GM19455 (cell line): ENCODE measurements around the gene ST8SIA2.

Experiments
- ATAC-seq: cut with Tn5 transposase; IDR thresholded peaks from one replicate; pipeline ENCODE4 v1.9.1; 2021; ENCODE audit not compliant: unreplicated experiment

The ST8SIA2 gene

DNA sequence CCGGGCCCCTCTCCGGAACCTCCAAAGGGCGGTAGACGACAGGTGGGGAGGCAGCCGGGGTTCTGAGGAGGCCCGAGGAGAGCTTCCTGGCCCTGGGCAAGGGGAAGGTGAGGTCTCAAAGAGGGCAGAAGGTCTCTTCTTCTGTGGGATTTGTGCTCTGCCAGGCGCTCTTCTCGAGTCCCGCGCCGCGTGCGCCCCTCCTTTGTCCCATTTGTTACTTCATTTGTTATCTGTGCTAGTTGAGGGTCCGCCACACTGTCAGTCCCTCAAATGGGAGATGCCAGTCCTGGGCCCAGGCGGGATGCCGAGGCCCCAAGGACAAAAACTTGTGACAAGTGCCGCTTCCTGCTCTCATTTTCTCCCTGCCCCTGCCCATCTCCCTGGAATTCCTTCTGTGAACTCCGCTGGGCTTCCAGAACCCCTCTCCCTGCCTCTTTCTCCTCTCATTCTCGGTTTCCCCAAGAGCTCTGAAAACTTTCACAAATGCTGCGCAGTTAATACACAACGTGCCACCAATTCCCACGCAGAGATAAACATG lies 1.5 kb downstream of the ST8SIA2 start:
- ATAC-seq, result no peak

DNA sequence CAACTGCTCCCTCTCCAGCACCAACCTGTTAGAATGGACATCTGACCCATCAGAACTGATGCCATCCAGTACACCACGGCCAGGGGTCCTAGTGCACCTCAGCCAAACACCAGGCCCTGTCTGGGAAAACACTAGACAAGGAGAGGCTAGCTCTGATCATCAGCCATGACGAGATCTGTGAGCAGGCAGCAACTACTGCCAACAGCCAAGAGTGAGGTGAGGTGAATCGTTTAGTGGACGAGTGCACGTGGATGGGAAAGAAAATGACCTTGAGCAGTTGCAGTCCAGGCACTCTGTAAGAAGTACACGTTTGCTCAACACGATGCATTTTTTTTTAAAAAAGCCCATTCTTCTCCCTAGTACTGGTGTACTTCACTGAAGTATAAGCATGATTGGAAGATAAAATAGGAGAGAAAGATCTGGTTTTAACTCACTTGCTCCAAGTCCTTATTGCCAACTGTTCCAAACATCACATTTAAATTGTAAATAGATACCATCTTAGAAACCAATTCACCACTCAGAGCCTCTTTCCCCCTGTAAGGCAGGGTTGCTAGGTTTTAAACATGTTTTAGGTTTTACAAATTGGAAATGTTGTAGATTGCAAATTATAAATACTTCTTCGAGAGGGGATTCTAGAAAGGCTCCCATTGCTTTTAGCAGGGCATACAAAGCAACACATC lies 5.7 kb downstream of the ST8SIA2 start:
- ATAC-seq, result no peak

DNA sequence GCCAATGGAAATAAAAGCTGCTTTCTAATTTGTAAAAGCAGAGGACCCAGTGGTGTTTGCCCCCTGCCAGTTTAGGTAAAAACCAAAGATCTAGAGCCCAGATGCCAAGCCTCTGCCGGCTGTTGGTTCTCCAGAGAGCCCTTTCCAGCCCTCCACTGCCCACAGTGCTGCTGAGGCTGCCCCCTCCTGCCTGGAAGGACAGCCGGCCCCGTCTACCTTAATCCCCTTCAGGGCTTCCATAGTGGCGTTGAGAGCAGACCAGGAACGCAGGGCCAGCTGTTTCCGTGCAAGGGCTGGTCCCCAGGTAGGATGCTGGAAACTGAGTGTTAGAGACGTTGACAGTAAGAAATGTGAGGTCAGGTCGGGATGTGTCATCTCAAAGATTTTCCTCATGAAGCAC lies 6.9 kb downstream of the ST8SIA2 start:
- ATAC-seq, result no peak

DNA sequence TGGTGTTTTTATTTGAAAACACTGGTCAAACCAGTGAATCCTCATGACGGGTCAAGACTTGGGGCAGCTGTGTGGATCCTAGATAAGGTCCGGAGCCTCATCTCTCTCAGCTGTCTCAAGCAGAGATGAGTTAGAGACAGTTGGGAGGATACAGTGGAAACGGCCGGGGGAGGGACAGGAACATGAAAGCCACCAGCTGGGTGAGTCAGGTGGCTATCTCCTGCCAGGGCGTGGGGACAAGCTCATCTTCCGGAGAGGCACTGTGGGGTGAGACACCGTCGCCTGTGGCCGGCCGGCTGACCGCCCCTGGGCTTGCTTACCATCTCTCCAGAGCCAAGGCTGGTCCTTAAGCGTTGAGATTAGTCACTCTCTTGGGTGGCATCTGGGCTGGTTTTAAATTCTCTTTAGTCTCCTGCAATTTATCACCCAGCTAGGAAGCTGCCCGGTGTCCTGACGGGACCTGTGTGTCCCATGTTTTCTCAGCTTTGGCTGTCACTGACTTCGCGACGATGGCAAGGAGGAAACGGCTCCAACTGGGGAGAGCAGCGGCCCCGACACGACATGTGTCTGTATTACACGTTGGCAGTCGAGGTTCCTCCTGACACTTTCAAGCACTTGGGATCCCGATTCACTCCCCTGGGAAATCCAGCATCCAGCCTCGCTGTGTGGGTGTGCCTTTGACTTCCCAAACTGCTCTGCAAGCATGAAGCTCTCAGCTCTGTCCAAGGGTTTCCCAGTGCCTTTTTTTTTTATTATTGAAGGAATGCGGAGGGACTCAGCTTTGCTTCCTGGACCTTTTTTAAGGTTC lies 7.5 kb downstream of the ST8SIA2 start:
- ATAC-seq, result no peak

DNA sequence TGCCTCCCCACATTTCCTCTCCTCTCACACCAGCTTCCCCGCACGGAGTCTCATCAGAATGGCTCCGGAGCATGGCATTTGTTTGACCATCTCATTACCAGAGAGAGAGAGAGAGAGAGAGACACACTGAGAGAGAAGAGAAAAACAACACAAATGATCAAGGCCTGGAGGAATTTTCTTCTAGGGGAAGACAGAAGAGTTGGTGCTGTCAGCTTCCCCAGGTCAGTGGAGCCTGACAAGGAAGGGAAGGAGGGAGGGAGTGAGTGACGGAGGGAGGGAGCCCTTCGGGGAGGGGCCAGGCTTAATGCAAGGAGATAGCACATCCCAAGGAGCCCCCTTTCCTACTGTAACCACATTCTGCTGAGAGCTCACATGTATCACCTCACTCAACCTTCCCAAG lies 9.1 kb downstream of the ST8SIA2 start:
- no peak for ATAC-seq

DNA sequence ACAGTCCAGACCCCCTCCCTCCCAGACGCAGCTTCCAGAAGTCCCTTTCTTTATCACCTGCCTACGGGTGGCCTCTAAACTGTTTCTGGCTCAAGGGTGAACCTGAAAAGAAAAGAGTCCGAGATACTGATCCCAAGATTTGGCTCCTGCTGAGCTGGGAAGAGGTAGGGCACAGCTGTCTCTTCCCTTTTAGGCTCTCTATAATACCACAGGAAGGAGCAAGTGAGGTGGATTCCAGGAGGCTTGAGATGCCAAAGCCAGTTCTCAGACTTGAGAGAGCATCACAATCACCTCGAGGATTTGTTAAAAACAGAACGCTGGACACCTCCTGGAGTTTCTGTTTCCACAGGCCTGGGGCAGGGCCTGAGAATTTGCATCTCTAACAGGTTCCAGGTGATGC lies 12.3 kb downstream of the ST8SIA2 start:
- ATAC-seq, result no peak

DNA sequence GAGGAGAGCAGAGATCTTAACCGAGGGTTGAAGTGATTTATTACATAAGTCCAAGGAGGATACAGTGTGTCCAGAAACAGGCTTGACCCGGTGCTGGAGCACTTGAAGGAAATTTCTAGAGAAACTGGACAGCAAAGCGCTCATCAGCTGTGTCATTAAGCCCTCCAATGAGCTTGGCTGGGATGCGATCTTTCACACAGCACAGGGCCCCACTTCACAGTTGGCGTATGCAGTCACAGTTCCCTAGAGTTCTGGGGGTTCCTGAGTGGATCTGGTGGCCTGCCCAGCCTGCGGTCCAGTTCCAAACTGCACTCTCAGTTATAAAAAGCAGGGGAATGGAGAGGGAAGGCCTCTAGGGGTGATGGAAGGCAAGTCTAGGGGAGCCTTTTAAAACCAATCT lies 13.6 kb downstream of the ST8SIA2 start:
- ATAC-seq, result no peak

DNA sequence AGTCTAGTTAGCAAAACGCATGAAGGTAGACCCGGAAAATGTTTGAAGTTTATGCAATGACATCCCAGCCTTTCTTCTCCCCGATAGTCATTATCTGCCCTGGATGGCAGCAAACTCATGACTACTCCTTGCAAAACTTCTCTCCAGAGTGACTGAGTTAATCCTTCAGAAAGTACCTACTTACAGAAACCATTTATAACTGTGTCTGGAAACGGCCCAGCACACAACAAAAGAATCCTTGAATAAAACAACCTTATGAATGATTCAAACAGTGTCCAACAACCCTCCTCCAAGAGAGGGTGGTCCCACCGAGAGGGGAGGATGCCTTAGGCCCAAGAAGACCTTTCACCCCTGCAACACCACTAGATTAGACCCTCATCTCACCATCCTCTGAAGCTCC lies 14.2 kb downstream of the ST8SIA2 start:
- ATAC-seq, result no peak

DNA sequence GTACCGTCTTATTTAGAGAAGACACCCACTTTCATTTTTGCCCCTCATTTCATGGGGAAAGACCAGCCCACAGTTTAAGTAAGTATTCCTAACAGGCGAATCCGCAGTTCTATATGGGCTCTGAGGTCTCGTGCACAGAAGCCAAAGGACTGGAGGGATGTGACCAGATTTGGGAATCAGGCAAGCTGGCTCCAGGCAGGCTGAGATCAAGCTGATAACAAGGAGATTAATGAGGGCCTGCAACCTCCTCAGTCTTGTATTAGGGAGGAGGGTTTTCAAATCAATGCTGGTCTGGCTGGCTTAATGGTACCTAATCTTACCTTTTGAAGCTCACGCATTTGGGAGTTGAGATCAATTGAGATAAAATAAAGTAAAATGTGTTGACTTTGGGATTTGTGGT lies 15.3 kb downstream of the ST8SIA2 start:
- no peak for ATAC-seq

DNA sequence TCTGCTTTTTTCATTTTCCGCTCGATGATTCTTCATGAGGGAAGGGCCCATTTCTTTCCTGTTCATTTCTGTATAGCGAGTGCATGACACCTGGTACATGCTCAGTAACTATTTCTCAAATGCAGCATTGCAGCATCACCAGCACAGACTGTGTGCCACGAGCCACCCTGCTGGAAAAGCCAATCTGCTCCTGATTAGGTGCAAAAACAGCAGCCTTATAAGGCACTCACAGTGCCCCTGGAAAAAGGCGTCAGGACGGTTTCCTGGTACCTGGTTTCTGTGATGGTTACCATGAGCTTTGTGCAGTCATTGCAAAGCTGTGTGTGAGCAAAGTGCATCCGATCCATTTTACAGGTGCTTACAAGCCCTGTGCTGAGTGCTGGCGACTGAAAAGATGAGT lies 15.8 kb downstream of the ST8SIA2 start:
- ATAC-seq, result no peak

DNA sequence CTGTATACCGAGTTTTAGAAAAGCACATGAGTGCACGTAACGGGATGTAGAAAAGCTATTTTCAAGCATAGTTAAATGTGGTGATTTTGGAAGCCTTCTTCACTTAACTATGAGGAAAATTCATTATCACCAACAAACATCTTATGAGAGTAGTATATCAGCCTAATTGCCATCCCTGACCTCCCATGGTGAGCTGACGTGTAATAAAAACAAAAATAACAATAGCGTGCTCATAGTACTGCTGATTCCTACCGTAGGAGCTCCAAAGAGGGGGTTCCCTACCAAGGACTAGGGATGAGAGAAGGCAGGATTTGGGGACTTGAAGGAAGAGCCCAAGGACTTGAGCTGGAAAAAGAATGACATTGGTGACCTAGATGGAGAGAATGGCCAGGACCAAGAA lies 16.9 kb downstream of the ST8SIA2 start:
- ATAC-seq, result no peak

DNA sequence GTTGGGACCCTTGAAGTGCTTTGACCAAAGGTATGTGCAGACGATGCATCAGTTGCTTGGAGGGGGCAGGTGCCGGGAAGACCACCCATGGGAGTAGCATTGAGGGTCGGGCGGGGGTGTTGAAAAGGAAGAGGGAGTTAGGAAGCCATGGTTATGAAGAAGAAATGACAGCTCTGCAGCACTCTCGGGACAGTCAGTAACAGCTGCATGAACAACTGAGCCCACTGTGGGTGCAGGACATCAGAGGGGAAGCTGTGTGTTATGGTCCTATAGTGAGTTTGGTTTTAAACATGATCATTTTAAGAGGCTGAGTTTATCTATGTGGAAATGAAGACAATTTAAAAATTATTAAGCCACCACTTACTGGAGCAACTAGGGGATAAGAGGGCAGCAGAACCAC lies 17.6 kb downstream of the ST8SIA2 start:
- no peak for ATAC-seq

DNA sequence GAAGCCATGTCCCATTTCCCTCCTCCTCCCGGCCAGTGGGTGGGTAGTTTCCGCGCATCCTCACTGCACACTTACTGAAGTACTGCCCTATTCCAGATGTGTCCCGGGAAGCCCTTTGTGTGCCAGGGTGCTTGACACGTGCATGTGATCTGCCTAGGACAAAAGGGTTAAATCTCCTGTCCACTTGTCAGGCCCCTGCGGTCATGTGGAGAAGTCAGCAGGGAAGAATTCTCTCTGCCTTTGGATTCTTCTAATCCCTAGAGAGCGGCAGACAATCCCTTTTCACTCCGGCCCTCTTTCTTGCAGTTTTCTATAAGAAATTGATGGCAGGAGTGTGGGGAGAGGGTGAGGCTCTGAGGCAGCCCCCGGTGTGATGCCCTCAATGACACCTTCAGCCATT lies 19.8 kb downstream of the ST8SIA2 start:
- ATAC-seq, result no peak

DNA sequence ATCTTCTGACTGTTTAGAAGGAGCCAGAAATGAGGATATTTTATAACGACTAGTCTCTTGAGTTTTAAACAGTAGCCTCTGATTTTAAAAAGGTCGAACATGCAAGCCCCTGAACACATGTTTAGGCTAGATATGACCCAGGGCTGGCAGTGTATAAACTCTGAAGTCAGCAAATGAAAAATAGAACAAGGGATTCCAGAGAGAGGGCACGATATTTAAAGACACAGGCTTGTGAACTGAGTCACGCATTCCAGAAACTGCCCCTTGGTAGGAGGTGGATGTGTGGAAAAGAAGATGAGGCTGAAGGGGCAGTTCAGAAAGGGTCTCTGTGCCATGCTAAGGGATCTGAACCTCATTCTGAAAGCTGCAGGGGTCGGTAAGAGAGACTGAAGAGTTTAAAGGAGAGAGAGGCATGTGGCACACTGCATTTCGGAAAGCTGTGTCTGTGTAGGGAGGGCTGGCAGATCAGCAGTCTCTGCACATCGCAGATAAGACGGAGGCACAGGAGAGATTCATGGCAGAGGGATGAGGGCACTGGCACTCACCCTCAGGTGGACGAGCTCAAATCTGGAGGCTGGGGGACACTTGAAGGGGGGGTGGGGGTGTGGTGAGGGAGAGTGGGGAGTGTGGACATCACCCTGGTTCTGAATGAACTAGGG lies 22.1 kb downstream of the ST8SIA2 start:
- ATAC-seq, result no peak

DNA sequence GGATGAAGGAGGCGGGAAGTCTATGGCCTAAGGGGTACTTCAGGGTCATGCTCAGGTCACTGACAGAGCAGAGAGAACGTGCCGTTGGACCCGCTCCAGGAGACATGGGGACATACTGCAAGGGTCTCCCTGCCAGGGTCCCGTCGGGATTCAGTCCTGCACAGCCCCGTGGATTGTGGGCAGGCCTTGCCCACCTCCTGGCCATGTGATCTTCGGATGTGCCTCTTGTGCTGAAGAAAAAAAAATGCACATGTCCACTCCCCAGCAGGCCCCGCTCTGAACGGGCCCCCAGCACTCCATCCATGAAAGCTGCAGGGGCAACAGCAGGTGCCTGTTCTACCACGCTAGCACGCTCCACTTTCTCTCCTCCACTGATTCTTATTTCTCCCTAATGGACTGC lies 22.9 kb downstream of the ST8SIA2 start:
- ATAC-seq, result no peak

DNA sequence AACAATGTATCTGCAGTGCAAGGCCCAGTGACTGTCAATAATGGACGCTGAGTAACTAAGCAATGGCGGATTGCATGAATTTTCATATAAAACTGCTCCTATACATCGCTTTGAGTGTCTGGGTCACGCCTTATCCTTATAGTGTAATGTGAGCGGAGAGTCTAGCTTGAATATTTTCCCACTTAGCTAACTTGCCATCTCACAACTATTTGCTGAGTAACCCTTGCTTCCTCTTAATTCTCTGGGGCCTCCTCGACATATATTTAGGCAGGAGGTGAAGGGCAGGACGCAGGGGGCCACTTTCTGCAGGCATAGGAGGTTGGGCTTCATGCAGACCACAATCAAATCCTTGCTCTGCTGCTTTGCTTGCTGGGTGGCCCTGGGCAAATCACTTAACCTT lies 24.0 kb downstream of the ST8SIA2 start:
- no peak for ATAC-seq

DNA sequence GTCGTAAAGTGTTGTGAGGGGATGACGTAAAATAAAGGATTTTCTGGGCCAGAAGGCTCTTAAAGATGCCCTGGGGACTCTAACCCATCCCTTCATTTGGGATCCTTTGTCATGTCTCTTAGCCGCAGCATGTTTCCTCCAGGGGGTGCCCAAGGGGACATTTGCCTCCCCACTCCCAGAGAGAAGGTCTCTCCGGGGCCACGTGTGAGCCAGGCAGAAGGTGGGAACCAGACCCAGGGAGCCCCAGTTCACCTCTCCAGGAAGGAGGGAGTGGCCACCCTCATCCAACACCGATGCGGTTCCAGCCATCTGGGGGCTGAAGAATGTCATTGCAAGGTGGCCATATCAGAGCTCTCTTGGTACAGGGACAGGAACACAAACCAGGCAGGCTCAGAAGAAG lies 25.2 kb downstream of the ST8SIA2 start:
- no peak for ATAC-seq

DNA sequence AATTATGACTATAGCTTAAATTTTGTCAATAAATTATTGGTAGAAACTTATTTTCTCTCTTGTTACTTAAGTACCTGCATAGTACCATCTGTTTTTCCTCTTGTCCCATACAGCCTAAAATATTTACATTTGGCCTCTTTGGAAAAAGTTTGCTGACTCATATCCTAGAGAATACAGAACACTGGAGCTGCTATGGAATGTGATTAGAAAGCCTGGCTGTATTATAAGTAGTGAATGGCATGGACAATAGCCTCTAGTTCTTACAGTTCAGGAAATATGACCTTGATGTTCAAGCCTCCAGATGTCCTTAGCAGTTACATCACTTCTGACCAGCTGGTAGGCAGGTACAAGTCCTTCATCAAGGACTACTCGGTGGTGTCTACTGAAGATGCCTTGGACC lies 28.3 kb downstream of the ST8SIA2 start:
- no peak for ATAC-seq

DNA sequence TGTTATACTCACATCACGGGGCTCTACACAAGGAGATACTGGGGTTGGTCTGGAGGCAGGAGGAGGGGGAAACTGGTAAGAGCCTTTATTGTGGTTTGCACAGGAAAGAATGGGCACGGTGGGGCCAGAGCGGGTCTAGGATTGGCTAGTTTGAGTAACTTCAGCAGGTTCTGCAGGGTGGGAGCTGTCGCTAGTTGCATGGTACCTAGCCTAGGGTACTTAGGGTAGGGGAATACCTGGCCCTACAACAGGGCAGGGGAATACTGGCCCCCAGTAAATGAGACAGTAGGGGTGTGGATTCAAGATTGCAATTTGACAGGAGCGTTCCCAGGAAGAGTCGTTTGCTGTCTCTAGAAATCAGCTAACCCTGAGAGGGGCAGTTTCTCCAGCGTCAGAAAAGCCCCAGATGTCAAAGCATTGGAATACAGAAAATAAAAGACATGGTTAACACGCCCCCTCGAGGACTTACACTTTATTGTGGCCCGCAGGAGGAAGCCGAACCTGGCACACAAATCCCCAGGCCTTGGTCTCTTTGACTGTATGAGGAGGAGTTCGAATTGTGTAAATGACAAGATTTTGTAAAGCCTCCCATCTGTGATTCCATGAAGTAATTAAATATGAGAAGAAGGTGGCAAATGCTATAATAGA lies 32.0 kb downstream of the ST8SIA2 start:
- ATAC-seq, result no peak

DNA sequence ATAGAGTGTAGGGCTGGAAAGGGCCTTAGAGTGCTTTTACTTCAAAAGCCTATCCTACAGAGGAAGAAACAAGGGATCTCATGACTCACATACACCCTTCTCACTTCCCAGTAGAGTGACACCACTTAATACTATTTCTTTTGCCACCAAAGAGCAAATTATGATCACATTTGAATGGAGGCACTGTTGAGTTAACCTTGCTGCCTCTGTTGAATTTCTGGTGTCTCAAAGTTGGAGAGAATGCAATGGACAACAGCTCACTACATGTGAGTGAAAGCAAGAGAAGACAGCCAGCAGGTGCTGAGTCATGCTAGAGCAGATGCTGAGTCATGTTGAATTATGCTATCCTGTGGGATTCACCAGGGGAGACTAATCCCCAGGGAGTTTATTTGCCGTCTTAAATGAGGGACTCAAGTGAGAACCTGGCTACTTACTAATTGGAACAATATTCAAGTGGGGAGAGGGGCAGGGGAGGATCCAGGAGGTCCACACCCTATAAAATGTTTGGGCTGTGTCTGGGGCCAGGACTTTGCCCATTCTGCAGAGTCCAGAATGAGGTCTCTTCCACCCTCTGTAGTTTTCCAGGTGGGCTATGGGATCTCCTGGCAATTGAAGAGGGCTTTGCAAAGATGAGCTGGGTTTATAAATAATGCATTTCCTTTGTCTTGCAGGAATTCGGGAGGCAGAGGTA lies 35.8 kb downstream of the ST8SIA2 start:
- no peak for ATAC-seq

DNA sequence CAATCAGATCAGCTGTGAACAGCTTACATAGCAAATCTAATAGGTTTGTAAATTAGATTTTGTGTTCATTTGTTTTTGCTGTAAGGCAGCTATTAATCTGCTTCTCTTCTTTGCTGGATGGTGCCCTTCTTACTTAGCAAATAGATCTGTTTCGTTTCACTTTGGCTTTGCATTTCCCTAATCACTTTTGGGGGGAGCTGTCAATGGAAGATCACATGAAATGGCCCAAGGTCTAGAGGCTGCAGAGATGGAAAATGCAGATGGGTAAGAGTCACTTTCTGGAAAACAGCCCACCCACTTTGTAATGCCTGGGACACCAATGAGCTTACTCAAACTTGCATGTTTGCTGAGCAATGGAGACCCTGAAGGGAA lies 36.4 kb downstream of the ST8SIA2 start:
- no peak for ATAC-seq
